Fibroblast of lung (primary cell): ENCODE results near the gene NLGN2. TPM values are rescaled to one million over a fixed set of nuclear protein-coding genes. Genes with fewer than 3 reads are reported as not detected.

ENCODE experiments used
- DNase-seq, 2 donors: peaks; one replicate each; pipeline versions ENCODE4 v3.0.0 to v3.0.0-alpha.2; 2010; ENCODE audit warnings: low read depth in 2 of 2
- H2AFZ ChIP-seq: 2 replicates; pipeline ENCODE4 v1.5.1; 2012; ENCODE audit warnings: low read length, control low read depth, inconsistent platforms
- H3K27ac ChIP-seq: 2 replicates; pipeline ENCODE4 v1.5.1; 2011; ENCODE audit warnings: low read length, control low read depth; ENCODE audit not compliant: insufficient read depth
- H3K27me3 ChIP-seq: 2 replicates; pipeline ENCODE4 v1.5.1; 2011; ENCODE audit warnings: mild to moderate bottlenecking, low read length; ENCODE audit not compliant: control insufficient read depth, insufficient read depth
- H3K36me3 ChIP-seq: 2 replicates; pipeline ENCODE4 v1.5.1; 2011; ENCODE audit warnings: low read length; ENCODE audit not compliant: control insufficient read depth, insufficient read depth
- H3K4me1 ChIP-seq: 2 replicates; pipeline ENCODE4 v1.5.1; 2011; ENCODE audit warnings: low read length; ENCODE audit not compliant: control insufficient read depth, insufficient read depth; ENCODE audit errors: extremely low read depth
- H3K4me2 ChIP-seq: 2 replicates; pipeline ENCODE4 v1.5.1; 2011; ENCODE audit warnings: low read length, control low read depth; ENCODE audit not compliant: insufficient read depth; ENCODE audit errors: extremely low read depth
- H3K4me3 ChIP-seq, 4 experiments: fragments of 200-600 bp in 1 of 4; sonication (generic) in 1 of 4; replicated peaks in 1 of 4; 2 replicates each; pipeline ENCODE4 v1.5.1; 2011 to 2016; ENCODE audit warnings: low read length in 4 of 4, low read depth in 3 of 4, mild to moderate bottlenecking in 3 of 4, control low read depth in 2 of 4, inconsistent platforms in 1 of 4, mixed read lengths in 1 of 4; ENCODE audit not compliant: insufficient read depth in 1 of 4; ENCODE audit errors: control extremely low read depth in 1 of 4
- H3K79me2 ChIP-seq: 2 replicates; pipeline ENCODE4 v1.5.1; 2012; ENCODE audit warnings: mild to moderate bottlenecking, low read length, inconsistent platforms; ENCODE audit not compliant: control insufficient read depth, insufficient read depth
- H3K9ac ChIP-seq: 2 replicates; pipeline ENCODE4 v1.5.1; 2011; ENCODE audit warnings: mild to moderate bottlenecking, low read length, control low read depth; ENCODE audit not compliant: insufficient read depth
- H3K9me3 ChIP-seq: 2 replicates; pipeline ENCODE4 v1.5.1; 2012; ENCODE audit warnings: low read depth, low read length; ENCODE audit not compliant: control insufficient read depth, insufficient read depth
- H4K20me1 ChIP-seq: 2 replicates; pipeline ENCODE4 v1.5.1; 2011; ENCODE audit warnings: low read length; ENCODE audit not compliant: control insufficient read depth, insufficient read depth; ENCODE audit errors: extremely low read depth
- CTCF ChIP-seq, 2 donors: IDR thresholded peaks in 1 of 2; conservative IDR thresholded peaks in 1 of 2; 1 replicate in 1 of 2; 2 replicates in 1 of 2; pipeline ENCODE4 v1.5.1; 2011 to 2012; ENCODE audit warnings: low read length in 2 of 2, control low read depth in 1 of 2, inconsistent platforms in 1 of 2, low read depth in 1 of 2, mild to moderate bottlenecking in 1 of 2
- EZH2 ChIP-seq: IDR thresholded peaks from 2 replicates; pipeline ENCODE4 v1.5.1; 2012; ENCODE audit warnings: low read length, control low read depth, mild to moderate bottlenecking; ENCODE audit errors: missing control alignments
- polyA plus RNA-seq, 2 donors: library from polyadenylated mRNA; depleted of rRNA in 1 of 2; stranded (reverse) in 1 of 2; unstranded in 1 of 2; fragments of >200 nt; gene quantifications; 2 replicates each; pipeline ENCODE4 v1.2.1, GENCODE V29; 2011 to 2012; ENCODE audit warnings: missing spikeins in 1 of 2
- total RNA-seq: library from RNA; depleted of rRNA; stranded (reverse); fragments of >200 nt; gene quantifications from 2 replicates; pipeline ENCODE4 v1.2.1, GENCODE V29; 2014

Gene NLGN2
- total and polyA plus RNA-seq, 2 donors (not counting 1 experiment from before 2014, with no cell fraction given) = 7.3 to 12.1 TPM

DNA sequence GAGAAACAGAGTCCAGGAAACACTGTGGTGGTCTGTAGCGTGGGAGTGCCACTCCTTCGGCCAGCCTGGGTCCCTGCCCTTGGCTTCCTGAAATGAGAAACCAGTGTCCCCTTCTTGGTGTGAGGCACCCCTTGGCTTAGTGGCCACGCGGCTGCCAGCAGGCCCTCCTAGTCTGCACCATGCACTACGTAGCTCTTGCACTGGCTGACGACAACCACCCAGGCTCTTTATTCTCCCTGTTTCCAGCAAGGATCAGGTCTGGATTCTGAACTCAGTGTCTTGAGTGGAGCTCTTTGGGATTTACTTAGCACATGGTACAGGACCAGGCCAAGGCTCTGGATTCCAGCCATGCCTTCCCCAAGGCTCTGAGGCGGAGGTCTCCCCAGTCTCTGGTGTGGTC is 19.9 kb downstream of the NLGN2 start:
- Histone ChIP-seq H3K4me3 (no peak overlapping the region), H3K9me3 (no peaks in the 10 kb centered on the region), H3K4me2 (no peak overlapping the region), H3K9ac (no peak overlapping the region), H3K36me3 (no peaks in the 10 kb centered on the region), H3K4me1 (no peaks in the 10 kb centered on the region), H2AFZ (no peak overlapping the region), H3K27ac (no peak overlapping the region), H3K79me2 (no peaks in the 10 kb centered on the region), H3K27me3 (no peaks in the 10 kb centered on the region), H4K20me1 (no peaks in the 10 kb centered on the region)
- DNase-seq = no peak
- TF ChIP-seq CTCF (conservative IDR thresholded peaks at IDR 0.05 in 1 of 2, IDR thresholded peaks at IDR 0.05 in 1 of 2; ENCODE audit: low read depth in 1 of 2, low read length in 2 of 2) (no peak), EZH2 (no peak)

DNA sequence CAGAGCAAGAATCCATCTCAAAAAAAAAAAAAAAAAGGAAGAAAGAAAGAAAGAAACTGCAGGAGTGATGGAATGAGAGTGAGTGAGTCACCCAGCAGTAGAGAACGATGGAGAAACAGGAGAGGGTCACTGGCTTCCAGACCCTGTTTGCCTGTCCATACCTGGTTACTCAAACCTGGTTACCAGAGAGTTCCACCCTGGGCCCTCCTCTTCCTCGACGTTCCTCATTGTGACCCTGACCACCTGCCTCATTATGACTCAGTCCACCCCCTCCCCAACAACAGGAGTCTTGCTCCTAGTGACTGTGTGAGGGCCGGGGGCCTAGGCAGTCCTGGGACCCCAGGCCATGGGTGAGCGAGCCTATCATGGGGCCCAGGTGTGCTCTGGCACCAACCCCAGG is 20.9 kb downstream of the NLGN2 start, which contains the start of gene SPEM3:
Gene SPEM3, plus strand, starts transcription at position 301 of the 400 bp plus-strand sequence. Its CDS starts 46 bp downstream, at position 347.
- Histone ChIP-seq H3K4me3 (no peak within 1 kb of the TSS), H3K4me1 (no peaks in the 10 kb centered on the region), H3K27ac (no peak within 1 kb of the TSS), H3K79me2 (no peaks in the 10 kb centered on the region), H3K27me3 (no peaks in the 10 kb centered on the region), H4K20me1 (no peaks in the 10 kb centered on the region), H3K9me3 (no peaks in the 10 kb centered on the region), H3K9ac (no peak within 1 kb of the TSS), H2AFZ (no peak within 1 kb of the TSS), H3K4me2 (no peak within 1 kb of the TSS), H3K36me3 (no peaks in the 10 kb centered on the region)
- TF ChIP-seq EZH2 (no peak), CTCF (conservative IDR thresholded peaks at IDR 0.05 in 1 of 2, IDR thresholded peaks at IDR 0.05 in 1 of 2; ENCODE audit: low read depth in 1 of 2, low read length in 2 of 2) (no peak)
- DNase-seq = no peak

DNA sequence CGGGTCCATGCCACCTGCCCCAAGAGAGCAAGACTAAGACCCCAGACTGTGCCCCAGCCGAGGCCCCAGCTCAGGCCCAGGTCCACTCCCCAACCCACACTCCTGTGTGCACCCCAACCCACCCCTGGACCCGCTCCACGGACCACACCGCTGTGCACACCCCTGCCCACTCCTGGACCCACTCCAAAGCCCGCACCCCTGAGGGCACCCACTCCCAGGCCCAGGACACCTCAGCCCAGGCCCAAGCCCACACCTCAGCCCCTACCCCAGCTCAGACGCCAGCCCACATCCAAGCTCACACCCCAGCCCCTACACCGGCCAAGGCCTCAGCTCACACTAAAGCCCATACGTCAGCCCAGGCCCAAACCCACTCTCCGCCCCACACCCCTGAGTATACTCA is 22.1 kb downstream of the NLGN2 start:
- H3K9ac ChIP-seq = no peak overlapping the region
- DNase-seq = no peak

More for the DNA sequence above, 22.1 kb downstream of the NLGN2 start:
- Histone ChIP-seq H3K36me3 (no peaks in the 10 kb centered on the region), H3K79me2 (no peaks in the 10 kb centered on the region), H3K4me3 (no peak overlapping the region), H3K27ac (no peak overlapping the region), H3K9me3 (no peaks in the 10 kb centered on the region), H3K27me3 (no peaks in the 10 kb centered on the region), H3K4me2 (no peak overlapping the region), H3K4me1 (no peaks in the 10 kb centered on the region), H4K20me1 (no peaks in the 10 kb centered on the region), H2AFZ (no peak overlapping the region)
- no peak for TF ChIP-seq EZH2
- no peak for TF ChIP-seq CTCF (conservative IDR thresholded peaks at IDR 0.05 in 1 of 2, IDR thresholded peaks at IDR 0.05 in 1 of 2; ENCODE audit: low read depth in 1 of 2, low read length in 2 of 2)
